ENCODE results near the gene TUBA1B. TPM values are rescaled to one million over a fixed set of nuclear protein-coding genes. Genes with fewer than 3 reads are reported as not detected.

The TUBA1B gene
- total and polyA plus RNA-seq, 7 experiments from 2014 or later: 124 to 1,463 (median 280) TPM

GRCh38 chr12:49111206-49111605, 20.0 kb downstream of the TUBA1B start:
- intact Hi-C loops (cut with micrococcal nuclease): loop anchor here (2.0 to 5.0 kb wide), 4 partner anchors 22 to 394 kb away; partner anchors contain the start of genes CCNT1 (in 1 of the 2), DDX23 (in 1 of the 2) and RND1 (in 1 of the 2)
- CTCF ChIA-PET: interaction anchor here (1.4 to 3.9 kb wide), 3 partner anchors 10 to 124 kb away, joined by 3 to 18 read pairs (median 16); partner anchors contain the start of gene TUBA1B
- H3K27me3 ChIP-seq (ENCODE audit: control insufficient read depth in 2 of 2, insufficient read depth in 2 of 2, low read length in 2 of 2): no peaks in the 10 kb centered on the region
- H3K36me3 Mint-ChIP-seq: peaks cover 0 to 7% (median 3%) of the 10 kb centered on the region in 5 donors
- POLR2A ChIA-PET: interaction anchor here (0.6 to 8.5 kb wide), 10 partner anchors 12 to 131 kb away, joined by 3 to 150 read pairs (median 8); partner anchors contain the start of genes DHH, TUBA1A and TUBA1B
- H3K4me3 Mint-ChIP-seq: peak overlapping the region; percentile 95 to 100 (median 98)
- peaks cover 14 to 19% of the 10 kb centered on the region in 2 donors for H3K4me1 ChIP-seq (ENCODE audit: control insufficient read depth in 2 of 2, insufficient read depth in 2 of 2, low read length in 2 of 2)
- H3K9me3 ChIP-seq (ENCODE audit: control insufficient read depth in 2 of 3, low read length in 3 of 3): no peaks in the 10 kb centered on the region
- peaks cover 14 to 44% (median 39%) of the 10 kb centered on the region in 7 donors for H3K4me1 Mint-ChIP-seq
- no peak for ATAC-seq
- peak overlapping the region; percentile 95 for H3K27ac ChIP-seq (ENCODE audit: low read depth, low read length)
- peak overlapping the region; percentile 76 for H3K4me3 ChIP-seq (ENCODE audit: low read length)
- peaks cover 0 to 20% (median 0%) of the 10 kb centered on the region in 3 experiments for H3K36me3 ChIP-seq (ENCODE audit: control insufficient read depth in 2 of 3, insufficient read depth in 3 of 3, low read length in 3 of 3)
- no peak for DNase-seq
- H3K27me3 Mint-ChIP-seq: no peaks in the 10 kb centered on the region
- H3K9me3 Mint-ChIP-seq: no peaks in the 10 kb centered on the region
- H3K27ac Mint-ChIP-seq: peak overlapping the region; percentile 96 to 99 (median 99)

DNA sequence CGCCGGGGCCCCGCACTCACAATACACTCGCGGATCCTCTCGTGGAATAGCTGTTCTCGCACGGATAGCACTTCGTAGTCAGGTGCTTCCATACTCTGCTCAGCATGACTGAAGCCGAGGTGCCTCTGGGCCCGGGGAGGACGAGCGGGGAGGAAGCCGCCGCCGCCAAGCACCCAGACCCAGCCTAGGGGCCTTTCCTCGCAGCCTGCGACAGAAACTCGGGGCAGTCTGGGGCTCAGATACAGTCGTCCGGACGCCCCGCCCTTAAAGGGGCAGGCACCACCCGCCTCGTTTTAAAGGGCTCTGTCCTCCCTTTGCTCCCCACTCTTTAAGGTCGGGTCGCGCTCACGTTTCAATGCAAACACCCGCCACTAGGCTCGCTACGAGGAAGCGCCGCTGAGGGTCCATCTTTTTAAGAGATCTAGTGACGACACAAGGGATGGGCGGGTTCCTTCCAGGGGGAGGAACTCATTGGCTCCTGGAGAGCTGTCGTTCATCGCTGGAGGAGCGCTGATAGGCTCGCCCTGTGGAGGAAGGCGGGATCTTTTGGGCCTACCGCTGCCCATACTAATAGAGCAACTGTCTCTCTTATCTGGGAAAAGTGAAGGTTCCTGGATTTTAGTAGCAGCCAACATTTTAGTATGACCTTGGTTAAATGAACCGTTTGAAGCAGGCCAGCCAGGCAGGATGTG, 20.6 kb downstream of the TUBA1B start, which contains the start of gene LMBR1L:
Gene LMBR1L (minus strand): TSS at position 384 of the 692 bp plus-strand sequence. CDS start 292 bp downstream, at position 92.
- intact Hi-C loops (cut with micrococcal nuclease): loop anchor here (1.0 to 5.0 kb wide), 12 partner anchors 12 to 393 kb away; partner anchors contain the start of genes TUBA1A (in 2 of the 2), CCNT1 (in 1 of the 2), DDX23 (in 1 of the 2) and KMT2D (in 1 of the 2)
- peak within 1 kb of the TSS; percentile 76 for H3K4me3 ChIP-seq (ENCODE audit: low read length)
- no peaks in the 10 kb centered on the region for H3K27me3 ChIP-seq (ENCODE audit: control insufficient read depth in 2 of 2, insufficient read depth in 2 of 2, low read length in 2 of 2)
- POLR2A ChIA-PET: interaction anchor here (0.5 to 8.5 kb wide), 14 partner anchors 11 to 403 kb away, joined by 3 to 150 read pairs (median 4); partner anchors contain the start of genes DHH, KMT2D, TUBA1A and TUBA1B
- H3K4me1 ChIP-seq (ENCODE audit: control insufficient read depth in 2 of 2, insufficient read depth in 2 of 2, low read length in 2 of 2): peaks cover 14 to 19% of the 10 kb centered on the region in 2 donors
- Mint-ChIP-seq H3K9me3 (no peaks in the 10 kb centered on the region), H3K4me1 (peaks cover 14 to 48% (median 44%) of the 10 kb centered on the region in 7 donors), H3K4me3 (peak within 1 kb of the TSS; percentile 95 to 100 (median 98)), H3K27me3 (no peaks in the 10 kb centered on the region), H3K36me3 (peaks cover 0 to 7% (median 3%) of the 10 kb centered on the region in 5 donors), H3K27ac (peak within 1 kb of the TSS; percentile 96 to 99 (median 99))
- ATAC-seq (peak; percentile 96), DNase-seq (peak; percentile 76 to 98 (median 96))
- H3K27ac ChIP-seq (ENCODE audit: low read depth, low read length): peak within 1 kb of the TSS; percentile 95
- H3K36me3 ChIP-seq (ENCODE audit: control insufficient read depth in 2 of 3, insufficient read depth in 3 of 3, low read length in 3 of 3): peaks cover 0 to 26% (median 0%) of the 10 kb centered on the region in 3 experiments
- H3K9me3 ChIP-seq (ENCODE audit: control insufficient read depth in 2 of 3, low read length in 3 of 3): no peaks in the 10 kb centered on the region
- CTCF ChIA-PET: interaction anchor here (0.6 to 3.9 kb wide), 9 partner anchors 9 to 273 kb away, joined by 3 to 18 read pairs (median 5); partner anchors contain the start of genes RHEBL1, TUBA1A and TUBA1B

DNA sequence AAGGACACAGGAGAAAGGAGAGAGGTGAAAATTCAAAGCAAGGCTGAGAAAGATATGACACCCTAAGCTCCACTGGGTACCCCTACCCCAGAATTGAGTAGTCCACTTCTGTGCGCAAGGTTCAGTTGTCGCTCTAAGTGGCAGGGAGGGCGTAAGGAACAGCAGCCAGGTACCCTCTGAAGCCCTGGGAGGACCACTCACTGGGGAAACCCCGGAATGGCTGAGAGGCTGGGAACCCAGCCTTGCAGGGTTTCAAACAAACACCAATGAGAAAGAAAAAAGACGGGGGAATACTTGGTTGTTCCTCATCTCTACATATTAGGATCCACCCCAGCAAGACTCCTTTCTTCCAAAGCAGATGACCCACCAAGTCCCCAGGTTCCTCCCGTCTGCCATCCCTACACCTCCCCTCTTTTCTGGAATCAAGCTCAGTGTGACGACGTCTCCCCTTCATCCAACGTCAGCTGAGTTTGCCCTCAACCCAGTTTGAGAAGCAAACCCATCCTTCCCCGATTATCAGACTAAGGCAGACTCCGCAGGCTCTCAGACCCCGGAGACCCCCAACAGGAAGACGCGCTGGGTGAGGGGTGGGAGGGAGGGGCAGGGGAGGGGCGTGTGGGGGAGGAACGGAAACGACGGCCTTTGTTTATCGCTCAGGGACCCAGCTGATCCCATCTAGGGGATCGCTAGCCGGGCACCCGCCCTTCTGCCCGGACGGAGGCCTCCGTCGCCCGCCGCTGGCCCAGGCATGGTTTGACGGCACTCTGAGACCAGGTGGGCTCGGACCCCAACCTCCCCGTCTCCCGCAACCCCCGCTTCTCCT, 21.3 kb downstream of the TUBA1B start:
- Mint-ChIP-seq H3K27me3 (no peaks in the 10 kb centered on the region), H3K4me3 (peak overlapping the region; percentile 95 to 100 (median 98)), H3K9me3 (no peaks in the 10 kb centered on the region), H3K36me3 (peaks cover 0 to 7% (median 3%) of the 10 kb centered on the region in 5 donors), H3K27ac (peak overlapping the region; percentile 96 to 99 (median 99)), H3K4me1 (peaks cover 14 to 50% (median 45%) of the 10 kb centered on the region in 7 donors)
- H3K27ac ChIP-seq (ENCODE audit: low read depth, low read length): peak overlapping the region; percentile 95
- DNase-seq: peak in 4 of 9 donors; percentile 22 to 39 (median 24)
- no peak for ATAC-seq
- H3K9me3 ChIP-seq (ENCODE audit: control insufficient read depth in 2 of 3, low read length in 3 of 3): no peaks in the 10 kb centered on the region
- intact Hi-C loops (cut with micrococcal nuclease): loop anchor here (1.0 to 5.0 kb wide), 12 partner anchors 12 to 393 kb away; partner anchors contain the start of genes TUBA1A (in 2 of the 2), CCNT1 (in 1 of the 2), DDX23 (in 1 of the 2) and KMT2D (in 1 of the 2)
- CTCF ChIA-PET: interaction anchor here (0.5 to 3.9 kb wide), 13 partner anchors 8 to 355 kb away, joined by 3 to 18 read pairs (median 4); partner anchors contain the start of genes RHEBL1, TUBA1A and TUBA1B
- peaks cover 14 to 19% of the 10 kb centered on the region in 2 donors for H3K4me1 ChIP-seq (ENCODE audit: control insufficient read depth in 2 of 2, insufficient read depth in 2 of 2, low read length in 2 of 2)
- POLR2A ChIA-PET: interaction anchor here (0.5 to 8.5 kb wide), 13 partner anchors 10 to 403 kb away, joined by 3 to 150 read pairs (median 4); partner anchors contain the start of genes DHH, KMT2D, TUBA1A and TUBA1B
- no peaks in the 10 kb centered on the region for H3K27me3 ChIP-seq (ENCODE audit: control insufficient read depth in 2 of 2, insufficient read depth in 2 of 2, low read length in 2 of 2)
- H3K4me3 ChIP-seq (ENCODE audit: low read length): peak overlapping the region; percentile 76
- H3K36me3 ChIP-seq (ENCODE audit: control insufficient read depth in 2 of 3, insufficient read depth in 3 of 3, low read length in 3 of 3): peaks cover 0 to 33% (median 0%) of the 10 kb centered on the region in 3 experiments

DNA sequence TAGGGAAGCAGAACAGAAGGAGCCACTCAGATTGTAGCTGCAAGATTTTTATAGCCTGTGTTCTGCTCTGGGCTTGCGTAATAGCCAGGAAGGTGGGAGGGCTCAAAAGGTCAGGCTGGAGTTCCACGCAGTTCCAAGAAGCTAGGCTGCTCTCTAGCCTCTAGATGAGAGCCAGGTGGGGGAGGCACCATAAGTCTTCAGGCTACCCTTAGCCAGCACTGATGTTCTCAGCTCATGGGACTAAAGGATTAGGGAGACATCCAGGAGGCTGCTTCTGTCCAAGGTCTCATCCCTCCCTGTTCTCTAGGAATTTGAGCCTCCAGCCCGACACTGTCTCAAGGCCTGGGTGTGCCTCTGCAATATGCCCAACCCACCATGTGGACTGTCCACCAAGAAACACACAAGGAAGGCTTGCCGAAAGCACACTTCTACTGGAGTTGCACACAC, 22.2 kb downstream of the TUBA1B start:
- Histone ChIP-seq H3K4me3 (ENCODE audit: low read length) (peak overlapping the region; percentile 76), H3K27me3 (ENCODE audit: control insufficient read depth in 2 of 2, insufficient read depth in 2 of 2, low read length in 2 of 2) (no peaks in the 10 kb centered on the region), H3K36me3 (ENCODE audit: control insufficient read depth in 2 of 3, insufficient read depth in 3 of 3, low read length in 3 of 3) (peaks cover 0 to 42% (median 0%) of the 10 kb centered on the region in 3 experiments), H3K4me1 (ENCODE audit: control insufficient read depth in 2 of 2, insufficient read depth in 2 of 2, low read length in 2 of 2) (peaks cover 14 to 19% of the 10 kb centered on the region in 2 donors), H3K9me3 (ENCODE audit: control insufficient read depth in 2 of 3, low read length in 3 of 3) (no peaks in the 10 kb centered on the region), H3K27ac (ENCODE audit: low read depth, low read length) (peak overlapping the region; percentile 95)
- ChIA-PET POLR2A (interaction anchor here (0.9 to 8.5 kb wide), 7 partner anchors 9 to 80 kb away, joined by 3 to 150 read pairs (median 15); partner anchors contain the start of genes DHH, TUBA1A and TUBA1B), CTCF (interaction anchor here (0.7 to 3.9 kb wide), 7 partner anchors 11 to 269 kb away, joined by 3 to 18 read pairs (median 9); partner anchors contain the start of gene TUBA1B)
- H3K36me3 Mint-ChIP-seq: peaks cover 3 to 10% (median 8%) of the 10 kb centered on the region in 5 donors
- peak overlapping the region; percentile 93 to 99 (median 99) for H3K27ac Mint-ChIP-seq
- H3K4me1 Mint-ChIP-seq: peaks cover 17 to 56% (median 47%) of the 10 kb centered on the region in 7 donors
- no peaks in the 10 kb centered on the region for H3K27me3 Mint-ChIP-seq
- intact Hi-C loops (cut with micrococcal nuclease): no loop called here
- no peaks in the 10 kb centered on the region for H3K9me3 Mint-ChIP-seq
- H3K4me3 Mint-ChIP-seq: peak overlapping the region; percentile 95 to 100 (median 98)
- DNase-seq (no peak), ATAC-seq (no peak)

GRCh38 chr12:49105504-49106084, 25.6 kb downstream of the TUBA1B start:
- H3K36me3 ChIP-seq (ENCODE audit: control insufficient read depth in 2 of 3, insufficient read depth in 3 of 3, low read length in 3 of 3): peaks cover 0 to 76% (median 7%) of the 10 kb centered on the region in 3 experiments

More at GRCh38 chr12:49105504-49106084, 25.6 kb downstream of the TUBA1B start:
- CTCF ChIA-PET: interaction anchor here (0.8 to 2.6 kb wide), 4 partner anchors 14 to 41 kb away, joined by 3 to 9 read pairs (median 6); no protein-coding TSS in a partner anchor
- H3K27ac Mint-ChIP-seq: peak overlapping the region in 3 of 9 donors; percentile 36 to 62 (median 51)
- no peaks in the 10 kb centered on the region for H3K27me3 ChIP-seq (ENCODE audit: control insufficient read depth in 2 of 2, insufficient read depth in 2 of 2, low read length in 2 of 2)
- no peaks in the 10 kb centered on the region for H3K27me3 Mint-ChIP-seq
- H3K4me1 Mint-ChIP-seq: peaks cover 19 to 48% (median 39%) of the 10 kb centered on the region in 7 donors
- POLR2A ChIA-PET: interaction anchor here (0.5 to 1.6 kb wide), 7 partner anchors 19 to 130 kb away, joined by 3 to 10 read pairs (median 3); partner anchors contain the start of gene TUBA1B
- no peak overlapping the region for H3K4me3 ChIP-seq (ENCODE audit: low read length)
- H3K4me3 Mint-ChIP-seq: no peak overlapping the region
- DNase-seq: no peak
- H3K9me3 ChIP-seq (ENCODE audit: control insufficient read depth in 2 of 3, low read length in 3 of 3): no peaks in the 10 kb centered on the region
- intact Hi-C loops (cut with micrococcal nuclease): no loop called here
- no peak for ATAC-seq
- peaks cover 9 to 12% of the 10 kb centered on the region in 2 donors for H3K4me1 ChIP-seq (ENCODE audit: control insufficient read depth in 2 of 2, insufficient read depth in 2 of 2, low read length in 2 of 2)
- peaks cover 9 to 39% (median 16%) of the 10 kb centered on the region in 5 donors for H3K36me3 Mint-ChIP-seq
- no peaks in the 10 kb centered on the region for H3K9me3 Mint-ChIP-seq
- H3K27ac ChIP-seq (ENCODE audit: low read depth, low read length): no peak overlapping the region
